PC-9 (cell line): ENCODE measurements around the gene SDHAF2. TPM values are rescaled to one million over a fixed set of nuclear protein-coding genes. Genes with fewer than 3 reads are reported as not detected.

Source experiments
- BruUV-seq: library from RNA; stranded (reverse); fragments of 400-500 nt; replicated peaks from 2 replicates; lab custom pipeline; 2021; lab: Mats Ljungman, UMichigan
- CTCF ChIA-PET: fragments of 300-600 bp; sonication (Branson Sonifier 250); formaldehyde crosslinking; loops from one replicate; lab custom pipeline; 2022; ENCODE audit warnings: antibody characterized with exemption; lab: Charles Lee
- POLR2A ChIA-PET: fragments of 300-600 bp; sonication (Branson Sonifier 250); formaldehyde crosslinking; loops from one replicate; lab custom pipeline; 2022; ENCODE audit warnings: antibody characterized with exemption; ENCODE audit not compliant: unreplicated experiment; lab: Charles Lee
- DNase-seq, 2 experiments: peaks; one replicate each; pipeline versions ENCODE4 v3.0.0 to v3.0.0-alpha.2; 2015 to 2022; ENCODE audit warnings: mixed read lengths in 1 of 2
- H2AFZ ChIP-seq: fragments of 200-600 bp; sonication (generic); 2 replicates; pipeline ENCODE4 v1.8.1; 2017; ENCODE audit warnings: antibody characterized with exemption
- H3F3A ChIP-seq: fragments of 200-600 bp; sonication (generic); 2 replicates; pipeline ENCODE4 v1.8.1; 2017; ENCODE audit warnings: antibody characterized with exemption, mild to moderate bottlenecking, low read depth; ENCODE audit not compliant: insufficient read depth
- H3K27ac ChIP-seq: fragments of 200-600 bp; sonication (generic); 2 replicates; pipeline ENCODE4 v1.6.1; 2016; ENCODE audit warnings: mixed run types
- H3K27me3 ChIP-seq: fragments of 200-600 bp; sonication (generic); 2 replicates; pipeline ENCODE4 v1.6.1; 2016; ENCODE audit warnings: low read depth, mixed run types; ENCODE audit not compliant: insufficient read depth
- H3K36me3 ChIP-seq: fragments of 200-600 bp; sonication (generic); 2 replicates; pipeline ENCODE4 v1.6.1; 2016; ENCODE audit warnings: low read depth, mixed run types
- H3K4me1 ChIP-seq: fragments of 200-600 bp; sonication (generic); replicated peaks from 2 replicates; pipeline ENCODE4 v1.6.1; 2016; ENCODE audit warnings: mixed run types; ENCODE audit not compliant: insufficient read depth
- H3K4me2 ChIP-seq: fragments of 200-600 bp; sonication (generic); 2 replicates; pipeline ENCODE4 v1.6.1; 2017; ENCODE audit warnings: mixed run types
- H3K4me3 ChIP-seq: fragments of 200-600 bp; sonication (generic); 2 replicates; pipeline ENCODE4 v1.6.1; 2016; ENCODE audit warnings: mixed run types
- H3K79me2 ChIP-seq: fragments of 200-600 bp; sonication (generic); 2 replicates; pipeline ENCODE4 v1.6.1; 2017; ENCODE audit warnings: low read depth, mixed run types
- H3K9me2 ChIP-seq: fragments of 200-600 bp; sonication (generic); 2 replicates; pipeline ENCODE4 v1.8.1; 2017; ENCODE audit warnings: mild to moderate bottlenecking; ENCODE audit not compliant: insufficient read depth
- H3K9me3 ChIP-seq: fragments of 200-600 bp; sonication (generic); 2 replicates; pipeline ENCODE4 v1.8.1; 2016; ENCODE audit warnings: low read depth; ENCODE audit not compliant: insufficient read depth
- H4K20me1 ChIP-seq: fragments of 200-600 bp; sonication (generic); 2 replicates; pipeline ENCODE4 v1.8.1; 2017; ENCODE audit not compliant: insufficient read depth
- EZH2 ChIP-seq: fragments of 200-600 bp; sonication (generic); IDR thresholded peaks from 2 replicates; pipeline ENCODE4 v1.8.0; 2017; ENCODE audit warnings: antibody characterized with exemption, low read depth
- intact Hi-C: fragments of 100-400 bp; cut with micrococcal nuclease; formaldehyde crosslinking; loops from one replicate; pipeline ENCODE4 v1.10.0; 2022; ENCODE audit not compliant: unreplicated experiment
- total RNA-seq: library from RNA; stranded (reverse); gene quantifications from 2 replicates; pipeline ENCODE4 v1.2.3, GENCODE V29; 2021
- TF ChIP-seq, protein P1 (sequence below): fragments of 200-600 bp; sonication (generic); conservative IDR thresholded peaks from 2 replicates; pipeline ENCODE4 v1.6.1; 2017; ENCODE audit warnings: mixed run types, antibody characterized with exemption, mild to moderate bottlenecking, moderate library complexity

Gene SDHAF2
- total RNA-seq, 1 experiment from 2014 or later: 38.3 TPM

- H3K36me3 ChIP-seq: peaks cover 11% of the 10 kb centered on the region; the same call in 1 of the 2 replicates
- DNase-seq: no peak
- ChIA-PET POLR2A (no interaction called here), CTCF (no interaction called here)
- BruUV-seq: no TSS peak
- no peak overlapping the region for H2AFZ ChIP-seq
- H3F3A ChIP-seq: peaks cover 15% of the 10 kb centered on the region
- H3K9me2 ChIP-seq: no peaks in the 10 kb centered on the region
- no peaks in the 10 kb centered on the region for H3K79me2 ChIP-seq
- no peak overlapping the region for H3K4me2 ChIP-seq
- TF ChIP-seq, protein P1, sequence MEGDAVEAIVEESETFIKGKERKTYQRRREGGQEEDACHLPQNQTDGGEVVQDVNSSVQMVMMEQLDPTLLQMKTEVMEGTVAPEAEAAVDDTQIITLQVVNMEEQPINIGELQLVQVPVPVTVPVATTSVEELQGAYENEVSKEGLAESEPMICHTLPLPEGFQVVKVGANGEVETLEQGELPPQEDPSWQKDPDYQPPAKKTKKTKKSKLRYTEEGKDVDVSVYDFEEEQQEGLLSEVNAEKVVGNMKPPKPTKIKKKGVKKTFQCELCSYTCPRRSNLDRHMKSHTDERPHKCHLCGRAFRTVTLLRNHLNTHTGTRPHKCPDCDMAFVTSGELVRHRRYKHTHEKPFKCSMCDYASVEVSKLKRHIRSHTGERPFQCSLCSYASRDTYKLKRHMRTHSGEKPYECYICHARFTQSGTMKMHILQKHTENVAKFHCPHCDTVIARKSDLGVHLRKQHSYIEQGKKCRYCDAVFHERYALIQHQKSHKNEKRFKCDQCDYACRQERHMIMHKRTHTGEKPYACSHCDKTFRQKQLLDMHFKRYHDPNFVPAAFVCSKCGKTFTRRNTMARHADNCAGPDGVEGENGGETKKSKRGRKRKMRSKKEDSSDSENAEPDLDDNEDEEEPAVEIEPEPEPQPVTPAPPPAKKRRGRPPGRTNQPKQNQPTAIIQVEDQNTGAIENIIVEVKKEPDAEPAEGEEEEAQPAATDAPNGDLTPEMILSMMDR: no peak
- no peak for TF ChIP-seq EZH2
- H3K9me3 ChIP-seq: no peaks in the 10 kb centered on the region
- peaks cover 28% of the 10 kb centered on the region for H4K20me1 ChIP-seq
- no peaks in the 10 kb centered on the region for H3K4me1 ChIP-seq
- no peak overlapping the region for H3K27ac ChIP-seq
- no peak overlapping the region for H3K4me3 ChIP-seq
- intact Hi-C loops: no loop called here
- no peaks in the 10 kb centered on the region for H3K27me3 ChIP-seq
Measured at GRCh38 chr11:61448552-61448927, 18.6 kb downstream of the SDHAF2 start.

- BruUV-seq: no TSS peak
- no peaks in the 10 kb centered on the region for H3K4me1 ChIP-seq
- H4K20me1 ChIP-seq: peaks cover 2% of the 10 kb centered on the region; the same call in 1 of the 2 replicates
- H3K27ac ChIP-seq: no peak overlapping the region
- 0 out of 2 replicates have a peak, but pooled peaks cover 7% of the 10 kb centered on the region for H3K36me3 ChIP-seq
- no peaks in the 10 kb centered on the region for H3K9me3 ChIP-seq
- DNase-seq: no peak
- H3K4me2 ChIP-seq: no peak overlapping the region
- H3K27me3 ChIP-seq: no peaks in the 10 kb centered on the region
- no peaks in the 10 kb centered on the region for H3K9me2 ChIP-seq
- CTCF ChIA-PET: no interaction called here
- TF ChIP-seq, protein P1: no peak
- no peak for TF ChIP-seq EZH2
- no peak overlapping the region for H2AFZ ChIP-seq
- no peaks in the 10 kb centered on the region for H3F3A ChIP-seq
- intact Hi-C loops: no loop called here
- no peaks in the 10 kb centered on the region for H3K79me2 ChIP-seq
- POLR2A ChIA-PET: no interaction called here
- no peak overlapping the region for H3K4me3 ChIP-seq
Measured at GRCh38 chr11:61452825-61453224, 22.9 kb downstream of the SDHAF2 start.

DNA sequence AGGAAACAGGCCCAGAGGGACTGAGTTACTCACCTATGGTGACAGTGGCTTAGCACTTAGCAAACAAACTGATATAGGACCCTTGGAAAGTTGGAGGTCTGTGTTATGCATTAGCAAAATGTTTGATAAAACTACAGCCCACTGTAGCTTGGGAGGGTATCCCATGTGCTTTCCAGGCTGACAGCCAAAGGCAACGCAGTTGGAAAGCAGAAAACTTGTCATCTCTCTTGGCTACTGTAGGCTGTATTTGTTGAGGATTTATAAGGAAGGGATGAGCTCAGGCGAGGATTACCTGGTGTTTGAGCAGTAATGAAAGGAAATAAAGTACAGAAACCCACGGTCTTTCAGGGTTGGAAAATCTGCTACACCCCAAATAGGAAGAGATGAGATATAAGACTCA, 23.8 kb downstream of the SDHAF2 start:
- Histone ChIP-seq H3F3A (no peaks in the 10 kb centered on the region), H3K9me2 (no peaks in the 10 kb centered on the region), H3K27ac (no peak overlapping the region), H3K9me3 (no peaks in the 10 kb centered on the region), H3K79me2 (no peaks in the 10 kb centered on the region), H4K20me1 (no peaks in the 10 kb centered on the region; the same call in 1 of the 2 replicates), H2AFZ (no peak overlapping the region), H3K27me3 (no peaks in the 10 kb centered on the region), H3K36me3 (0 out of 2 replicates have a peak, but pooled peaks cover under 1% of the 10 kb centered on the region), H3K4me2 (no peak overlapping the region), H3K4me1 (no peaks in the 10 kb centered on the region), H3K4me3 (no peak overlapping the region)
- no peak for DNase-seq
- ChIA-PET POLR2A (interaction anchor here (0.6 kb wide), 1 partner anchor 225 kb away, joined by 4 read pairs; no protein-coding TSS in a partner anchor), CTCF (interaction anchor here (0.6 kb wide), 1 partner anchor 212 kb away, joined by 9 read pairs; no protein-coding TSS in a partner anchor)
- no TSS peak for BruUV-seq
- intact Hi-C loops: no loop called here
- TF ChIP-seq, protein P1: no peak
- TF ChIP-seq EZH2: no peak
